CD4-positive, alpha-beta T cell treated with Interleukin-6 for 4 hours (primary cell): Measurements from ENCODE around the gene CENPM.

Source experiments
- DNase-seq: peaks from one replicate; pipeline ENCODE4 v3.0.0-alpha.2; 2020; ENCODE audit warnings: mixed read lengths

The CENPM gene

DNA sequence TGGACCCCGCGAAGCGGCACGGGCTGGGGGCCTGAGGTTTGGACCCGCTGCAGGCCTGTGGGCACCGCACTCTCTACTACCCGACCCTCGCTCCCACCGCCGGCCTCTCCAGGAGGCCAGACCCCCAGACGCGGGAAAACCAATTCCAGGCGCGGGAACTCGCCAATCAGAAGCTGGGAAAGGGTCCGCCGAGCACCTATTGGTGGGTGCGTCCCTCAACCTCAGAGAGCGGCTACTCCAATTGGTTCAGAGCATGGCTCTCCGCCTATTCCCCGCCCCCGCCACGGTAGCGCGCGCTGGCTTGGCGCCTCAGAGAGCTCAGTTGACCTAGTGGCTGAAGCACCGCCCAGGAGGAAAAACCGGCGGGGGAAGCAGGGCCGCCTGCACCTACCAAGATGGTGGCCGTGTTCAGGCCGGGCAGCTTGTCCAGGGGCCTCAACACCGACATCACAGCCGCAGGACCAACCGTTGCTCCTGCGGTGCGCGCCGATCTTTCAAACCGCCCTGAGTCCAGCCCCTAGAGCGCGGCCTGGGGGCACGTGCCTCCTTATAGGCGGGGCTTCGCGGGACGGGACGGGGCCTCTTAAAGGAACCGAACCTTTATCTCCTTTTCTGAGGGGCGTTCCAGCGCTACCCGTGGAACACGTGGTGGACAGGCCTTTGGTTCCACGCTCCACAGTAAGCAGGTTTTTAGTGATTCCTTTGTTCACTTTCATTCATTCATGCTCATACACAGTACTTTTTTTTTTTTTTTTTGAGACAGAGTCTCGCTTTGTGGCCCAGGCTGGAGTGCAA lies at the start of gene CENPM:
TSS of gene CENPM (minus strand) at position 524 of the 795 bp plus-strand sequence. CDS start at position 448, 76 bp downstream.
- DNase-seq = peak; percentile 90

DNA sequence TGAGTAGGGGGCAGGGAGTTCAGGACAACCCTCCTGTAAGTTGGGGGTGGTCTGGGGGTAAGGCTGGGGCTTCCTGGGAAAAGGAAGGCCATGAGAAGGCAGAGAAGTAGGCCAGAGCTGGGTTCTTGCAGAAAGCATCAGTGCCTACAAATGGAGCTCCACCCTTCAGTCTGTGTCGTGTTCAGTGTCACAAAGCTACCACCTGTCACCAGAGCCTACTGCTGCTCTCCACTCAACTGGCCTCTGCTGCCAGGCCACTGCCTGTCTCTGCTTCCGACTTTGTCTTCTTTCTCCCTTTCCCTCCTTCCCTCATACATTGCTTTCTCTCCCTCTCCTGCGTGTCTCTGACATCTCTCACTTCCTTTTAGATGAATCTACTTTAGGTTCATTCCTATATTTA lies 48.3 kb upstream of the CENPM start:
- DNase-seq = no peak

DNA sequence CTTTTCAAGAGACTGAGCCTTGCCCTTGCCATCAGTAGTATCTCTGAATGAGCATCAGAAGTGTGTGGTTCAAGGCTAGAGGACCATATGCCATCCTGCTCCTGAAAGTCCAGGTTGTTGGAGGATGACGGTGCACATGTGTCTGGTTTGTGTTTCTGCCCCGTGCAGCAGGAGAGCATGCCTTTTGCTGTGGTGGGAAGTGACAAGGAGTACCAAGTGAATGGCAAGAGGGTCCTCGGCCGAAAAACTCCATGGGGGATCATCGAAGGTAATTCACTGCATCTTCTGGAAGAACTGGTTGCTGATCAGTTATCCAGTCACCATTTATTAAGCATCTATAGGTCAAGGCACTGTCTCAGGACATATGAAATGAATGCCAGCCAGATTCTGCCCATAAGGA lies 45.5 kb upstream of the CENPM start:
- DNase-seq = no peak

GRCh38 chr22:41991111-41991510 lies 44.2 kb upstream of the CENPM start:
- DNase-seq = no peak

DNA sequence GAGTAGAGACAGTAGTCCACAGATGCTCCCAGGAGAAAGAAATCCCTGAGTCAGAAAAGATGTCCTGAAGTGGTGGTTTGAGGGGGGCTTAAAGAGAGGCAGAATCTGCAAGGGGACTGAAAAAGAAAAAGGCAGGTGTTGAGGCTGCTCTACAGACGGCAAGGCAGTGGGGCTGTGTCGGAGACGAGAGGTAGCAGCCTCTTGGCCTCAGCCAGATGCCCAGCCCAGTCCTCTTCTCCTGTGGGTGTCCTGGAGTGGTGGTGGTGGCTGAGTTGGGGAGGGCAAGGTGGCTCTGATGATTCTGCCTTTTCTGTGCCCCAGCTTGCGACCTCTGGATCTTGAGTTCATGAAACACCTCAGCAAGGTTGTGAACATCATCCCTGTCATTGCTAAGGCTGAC lies 42.3 kb upstream of the CENPM start:
- no peak for DNase-seq

DNA sequence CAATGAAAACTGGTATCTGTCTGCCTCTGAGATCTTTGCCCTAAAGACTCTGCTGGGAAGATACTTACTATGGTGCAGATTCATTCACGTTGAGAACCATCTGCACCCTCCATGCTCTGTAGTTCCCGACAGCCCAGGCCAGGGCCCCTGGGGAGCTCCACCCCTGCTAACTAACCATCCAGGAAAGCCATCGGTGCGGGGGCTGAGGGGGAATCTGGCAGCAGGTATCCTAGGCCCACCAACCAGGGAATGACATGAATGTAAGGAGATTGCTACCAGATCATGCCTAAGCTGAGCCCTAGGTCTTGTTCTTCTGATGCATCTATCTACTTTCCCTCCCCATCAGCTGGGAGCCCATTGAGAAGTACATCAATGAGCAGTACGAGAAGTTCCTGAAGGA lies 40.3 kb upstream of the CENPM start:
- no peak for DNase-seq

DNA sequence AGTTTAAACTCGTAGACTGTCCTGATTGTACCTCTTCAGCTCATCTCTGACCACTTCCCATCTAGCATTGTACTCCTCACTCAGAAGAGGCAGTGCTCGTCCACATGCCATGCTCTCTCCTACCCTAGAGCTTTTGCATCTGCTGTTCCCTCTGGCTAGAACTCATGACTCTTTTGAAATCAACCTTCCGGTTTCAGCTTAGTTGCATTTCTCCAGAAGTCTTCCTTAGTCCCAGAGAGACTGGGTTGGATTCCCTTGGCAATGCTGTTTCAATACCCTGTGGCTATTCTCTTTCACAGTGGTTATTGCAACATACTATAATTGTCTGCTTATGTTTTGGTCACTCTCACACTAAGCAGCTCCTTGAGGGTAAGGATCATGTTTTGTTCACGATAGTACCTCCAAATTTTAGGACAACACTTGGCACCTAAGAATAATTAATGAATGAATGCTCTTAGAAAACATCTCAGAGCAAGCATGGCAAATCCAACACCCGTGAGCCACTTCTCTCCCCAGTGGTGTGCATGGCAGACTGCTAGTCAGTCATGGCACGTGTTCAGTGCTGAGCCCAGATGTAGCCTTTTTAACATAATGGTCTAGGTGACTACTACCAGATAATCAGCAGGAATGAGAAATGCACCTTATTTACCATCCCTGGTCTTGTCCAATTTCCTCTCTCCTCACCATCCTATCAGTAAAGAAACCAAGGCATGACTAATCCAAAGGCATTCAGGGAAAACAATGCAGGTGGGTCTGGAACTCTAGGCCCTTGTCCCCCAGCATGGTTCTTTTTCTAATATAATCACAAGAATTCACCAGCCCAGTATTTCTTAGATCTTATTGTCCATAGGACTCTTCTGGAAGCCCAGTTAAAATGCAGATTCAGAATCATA lies 36.8 kb upstream of the CENPM start:
- no peak for DNase-seq

DNA sequence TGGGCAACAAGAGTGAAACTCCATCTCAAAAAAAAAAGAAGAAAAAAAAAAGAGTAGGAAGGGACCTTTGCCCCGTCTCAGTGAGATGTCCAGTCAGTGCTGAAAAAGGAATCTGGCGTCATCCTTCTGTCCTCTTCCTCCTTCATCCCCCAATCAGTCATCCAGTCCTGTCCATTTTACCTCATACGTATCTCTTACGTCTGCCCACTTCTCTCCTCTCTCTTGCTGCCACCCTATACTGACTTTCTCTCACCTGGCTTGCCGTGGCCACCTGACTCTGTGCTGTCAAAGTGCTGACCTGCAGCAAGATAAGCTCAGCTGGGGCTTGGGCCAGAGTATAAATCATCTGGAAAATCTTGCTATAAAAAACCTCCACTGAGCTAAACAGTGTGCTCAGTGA lies 35.9 kb upstream of the CENPM start:
- no peak for DNase-seq

DNA sequence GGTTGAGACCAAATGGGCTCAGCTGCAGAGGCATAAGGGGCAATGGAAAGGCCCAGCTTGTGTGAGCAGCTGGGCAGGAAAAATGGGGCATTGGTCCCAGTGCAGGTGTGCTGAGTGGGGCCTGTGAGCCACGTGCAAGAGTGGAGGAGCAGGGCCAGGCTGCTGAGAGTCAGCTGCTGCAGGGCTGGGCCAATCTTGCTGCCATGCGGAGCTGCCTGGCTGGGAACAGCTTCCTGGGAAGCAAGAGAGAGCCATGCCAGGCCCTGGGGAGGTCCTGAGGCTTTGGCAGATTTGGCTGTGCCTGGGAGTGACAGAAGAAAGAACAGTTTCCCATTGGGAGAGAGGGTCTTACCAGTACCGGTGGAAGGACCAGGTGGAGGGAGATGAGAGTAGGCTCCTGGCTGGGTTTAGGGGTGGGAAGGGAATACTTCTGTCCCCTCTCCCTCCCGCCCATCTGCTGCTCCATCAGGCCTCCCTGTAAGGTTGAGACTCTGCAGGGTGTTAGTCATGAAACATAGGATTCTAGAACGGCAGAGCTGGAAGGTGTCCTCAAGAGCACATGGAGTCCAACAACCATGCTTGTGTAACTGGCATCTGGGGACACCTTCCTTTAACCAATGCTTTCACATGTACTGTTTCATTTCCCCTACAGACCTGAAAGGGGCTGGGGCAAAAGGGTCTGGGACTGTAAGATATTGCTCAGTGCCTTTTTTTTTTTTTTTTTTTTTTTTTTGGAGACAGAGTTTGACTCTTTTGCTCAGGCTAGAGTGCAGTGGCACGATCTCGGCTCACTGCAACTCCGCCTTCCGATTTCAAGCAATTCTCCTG lies 32.7 kb upstream of the CENPM start:
- DNase-seq = no peak

DNA sequence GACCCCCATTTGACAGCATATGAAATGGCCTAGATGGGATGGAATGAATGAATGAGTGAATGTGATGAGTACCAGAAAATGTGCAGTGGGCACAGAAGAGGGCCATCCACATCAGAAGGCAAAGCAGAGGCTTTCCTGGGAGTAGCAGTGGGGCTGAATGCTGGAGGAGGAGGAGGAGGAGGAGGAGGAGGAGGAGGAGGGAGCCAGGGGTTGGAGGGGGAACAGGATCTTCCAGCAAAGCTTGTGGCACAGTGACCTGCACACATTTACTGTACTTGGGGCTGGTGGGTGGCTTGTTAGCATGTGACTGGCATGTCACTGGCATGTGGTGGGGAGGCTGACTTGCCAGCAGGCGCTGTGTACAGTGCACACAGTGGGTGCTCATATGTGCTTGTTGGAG lies 31.8 kb upstream of the CENPM start:
- DNase-seq = no peak

DNA sequence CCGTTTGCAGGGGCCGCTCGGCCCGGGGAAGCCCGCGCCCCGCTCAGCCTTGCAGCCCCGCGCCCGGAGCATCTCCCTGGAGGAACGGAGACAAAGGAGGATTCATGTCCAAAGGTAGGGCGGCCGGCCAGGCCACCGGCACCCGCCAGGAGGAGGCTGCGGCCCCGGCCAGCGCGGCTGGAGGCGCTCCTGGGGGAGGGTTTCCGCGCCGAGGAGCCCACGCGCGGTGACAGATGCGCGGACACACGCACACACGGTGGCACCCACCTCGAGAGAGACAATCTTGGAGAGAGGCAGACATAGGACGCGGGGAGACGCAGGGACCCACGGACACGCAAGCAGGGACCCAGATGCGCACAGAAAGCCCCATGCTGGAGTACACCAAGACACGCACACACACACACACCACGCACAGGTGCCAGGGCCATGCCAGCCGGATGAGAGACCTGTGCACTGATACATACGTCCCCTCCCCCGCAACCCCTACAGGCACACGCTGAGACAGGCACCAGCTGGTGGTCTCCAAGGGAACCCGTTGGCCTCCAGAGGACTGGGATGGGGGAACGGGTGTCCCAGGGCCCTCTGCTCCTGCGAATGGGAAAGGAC lies 30.1 kb upstream of the CENPM start:
- DNase-seq = peak; percentile 34

GRCh38 chr22:41976070-41976901 lies 29.3 kb upstream of the CENPM start:
- peak; percentile 62 for DNase-seq

GRCh38 chr22:41975299-41976069 lies 28.5 kb upstream of the CENPM start:
- DNase-seq = no peak

GRCh38 chr22:41974691-41975290 lies 27.8 kb upstream of the CENPM start:
- no peak for DNase-seq

DNA sequence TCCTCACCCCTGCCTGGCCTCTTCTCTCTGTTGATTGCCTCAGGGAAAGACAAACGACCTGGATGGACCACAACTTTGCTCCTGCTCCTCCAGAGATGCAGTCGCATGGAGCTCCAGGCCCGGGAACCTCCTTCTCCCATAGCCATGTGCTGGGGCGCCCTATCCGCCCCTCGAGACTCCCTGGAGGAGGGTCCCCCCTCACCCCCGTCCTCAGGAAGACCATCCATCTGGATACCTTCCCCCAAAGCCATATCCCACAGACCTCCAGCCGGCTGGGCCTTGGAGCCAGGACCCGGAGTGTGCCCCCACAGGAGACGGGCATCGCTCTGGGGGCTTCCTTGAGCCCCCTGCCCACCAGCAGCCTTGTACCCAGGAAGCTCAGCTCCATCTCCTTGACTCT lies 24.5 kb upstream of the CENPM start:
- no peak for DNase-seq

GRCh38 chr22:41970601-41971000 lies 23.6 kb upstream of the CENPM start:
- no peak for DNase-seq

DNA sequence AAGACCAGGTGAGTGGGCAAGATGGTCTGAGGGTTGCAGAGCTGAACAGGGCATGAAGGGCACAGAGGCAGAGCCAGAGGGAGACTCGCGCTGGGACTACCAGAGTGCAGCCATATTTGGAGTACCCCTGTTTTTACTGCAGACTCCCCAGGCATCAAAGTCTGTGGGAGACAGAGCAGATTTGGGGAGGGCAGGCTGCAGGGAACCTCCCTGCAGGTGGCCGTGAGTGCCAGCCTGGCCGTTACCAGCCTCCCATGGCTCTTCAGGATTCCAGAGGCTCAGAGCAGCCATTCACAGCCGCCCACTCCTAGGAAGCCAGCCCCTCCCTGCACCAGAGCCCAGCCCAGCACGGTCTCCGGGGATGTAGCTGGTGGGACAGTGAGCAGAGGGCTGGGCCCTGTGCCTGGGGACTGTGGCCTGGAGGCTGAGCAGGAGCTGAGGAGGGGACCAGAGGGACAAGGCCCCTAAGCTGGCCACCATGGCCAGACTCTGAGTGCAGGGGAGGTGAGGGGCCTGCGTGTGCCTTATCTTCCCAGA lies 22.2 kb upstream of the CENPM start, which contains the start of gene SEPTIN3:
TSS of gene SEPTIN3 (plus strand) at position 334 of the 537 bp plus-strand sequence. CDS start 2,050 bp downstream, outside the sequence.
- no peak for DNase-seq

DNA sequence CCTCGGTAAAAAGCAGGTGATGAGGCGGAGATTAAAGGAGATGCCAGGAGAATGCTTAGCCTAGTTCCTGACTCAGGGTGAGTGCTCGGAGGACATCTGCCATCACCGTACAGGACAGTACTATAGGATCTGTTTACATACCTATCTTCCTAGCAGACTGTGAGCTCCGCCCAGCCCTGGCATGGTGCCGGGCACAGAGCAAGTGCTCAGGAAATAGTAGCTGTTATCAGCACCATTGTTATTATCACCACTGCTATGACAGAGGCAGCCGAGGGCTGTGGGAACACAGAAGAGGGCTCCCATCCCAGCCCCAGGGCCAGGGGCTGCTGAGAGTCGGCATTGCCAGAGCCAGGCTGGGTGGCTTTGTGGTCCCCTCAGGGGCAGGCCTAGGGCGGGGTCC lies 21.6 kb upstream of the CENPM start:
- DNase-seq = no peak

GRCh38 chr22:41966607-41967240 lies 19.8 kb upstream of the CENPM start:
- DNase-seq = peak; percentile 49

GRCh38 chr22:41966225-41966606 lies 19.3 kb upstream of the CENPM start:
- DNase-seq = no peak
